Colon (tissue), 2 donors: ENCODE data around the gene OCA2.

Experiments used
- FAIRE-seq: peaks from 2 replicates; lab custom pipeline; 2012; peaks lifted over from hg19 to GRCh38; lab: Jason Lieb, UNC
- donor health status: control.
- donor health status: control.

OCA2 gene

GRCh38 chr15:28104326-28104725, 5.2 kb upstream of the OCA2 start:
- FAIRE-seq: no peak

GRCh38 chr15:28103831-28104230, 4.7 kb upstream of the OCA2 start:
- no peak for FAIRE-seq

GRCh38 chr15:28101983-28102441, 2.9 kb upstream of the OCA2 start:
- FAIRE-seq: no peak

- FAIRE-seq: no peak
Measured at GRCh38 chr15:28101201-28101600, 2.1 kb upstream of the OCA2 start.

- FAIRE-seq: no peak
Measured at GRCh38 chr15:28100516-28101195, 1.5 kb upstream of the OCA2 start.

GRCh38 chr15:28099555-28100140, 533 bp upstream of the OCA2 start:
- no peak for FAIRE-seq

- no peak for FAIRE-seq
Measured at GRCh38 chr15:28098360-28098765, 752 bp downstream of the OCA2 start.

GRCh38 chr15:28097656-28098359, 1.3 kb downstream of the OCA2 start:
- no peak for FAIRE-seq

- FAIRE-seq: no peak
Measured at GRCh38 chr15:28096670-28097431, 2.3 kb downstream of the OCA2 start.

- FAIRE-seq: no peak
Measured at GRCh38 chr15:28096411-28096669, 2.8 kb downstream of the OCA2 start.

GRCh38 chr15:28094732-28095521, 4.2 kb downstream of the OCA2 start:
- FAIRE-seq: no peak

GRCh38 chr15:28093752-28094535, 5.2 kb downstream of the OCA2 start:
- FAIRE-seq: no peak

GRCh38 chr15:28091313-28091712, 7.8 kb downstream of the OCA2 start:
- no peak for FAIRE-seq

- no peak for FAIRE-seq
Measured at GRCh38 chr15:28086175-28086703, 12.9 kb downstream of the OCA2 start.

- FAIRE-seq: no peak
Measured at GRCh38 chr15:28085489-28086174, 13.5 kb downstream of the OCA2 start.

GRCh38 chr15:28084547-28084946, 14.6 kb downstream of the OCA2 start:
- FAIRE-seq: no peak

GRCh38 chr15:28082891-28083684, 16.0 kb downstream of the OCA2 start:
- no peak for FAIRE-seq

- no peak for FAIRE-seq
Measured at GRCh38 chr15:28081594-28081993, 17.5 kb downstream of the OCA2 start.

GRCh38 chr15:28080386-28080785, 18.7 kb downstream of the OCA2 start:
- no peak for FAIRE-seq
